ENCODE results near the gene SPAG9.

DNA sequence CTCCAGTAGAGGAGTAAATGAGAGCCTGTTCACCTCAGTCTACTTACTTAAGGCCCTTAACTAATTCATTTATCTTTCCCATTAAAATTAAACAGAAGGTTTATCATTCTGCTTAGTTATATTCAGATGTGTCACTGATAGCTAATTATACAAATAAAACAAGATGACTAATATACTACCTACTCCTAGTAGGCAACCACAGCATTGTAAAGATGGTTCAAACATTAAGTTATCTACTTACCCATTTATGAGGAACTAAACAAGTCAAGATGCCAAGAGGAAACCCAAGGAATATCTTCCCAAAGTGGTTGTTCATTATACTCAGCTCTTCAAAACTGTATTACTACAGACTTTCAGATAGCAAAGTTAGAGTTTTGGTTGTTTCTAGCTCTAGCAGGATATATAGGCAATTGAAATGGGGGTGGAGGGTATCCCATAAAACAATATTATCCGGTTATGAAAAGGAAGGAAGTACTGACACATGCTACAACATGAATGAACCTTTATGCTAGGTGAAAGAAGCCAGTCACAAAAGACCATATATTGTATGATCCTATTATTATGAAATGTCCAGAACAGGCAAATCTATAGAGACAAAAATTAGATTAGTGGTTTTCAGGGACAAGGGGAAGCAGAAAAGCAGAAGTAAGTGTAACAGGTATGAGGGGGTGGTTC is 56.5 kb downstream of the SPAG9 start:
- TF ChIP-seq CTCF (IDR thresholded peaks at IDR 0.05) (no peak), POLR2AphosphoS5 (IDR thresholded peaks at IDR 0.05) (no peak), POLR2A (IDR thresholded peaks at IDR 0.05) (no peak)
